AG20443 (cell line): ENCODE measurements around the gene SKI.

Source experiments
- DNase-seq: peaks from one replicate; pipeline ENCODE4 v3.0.0; 2012; ENCODE audit warnings: low spot score, mixed read lengths

The SKI gene

DNA sequence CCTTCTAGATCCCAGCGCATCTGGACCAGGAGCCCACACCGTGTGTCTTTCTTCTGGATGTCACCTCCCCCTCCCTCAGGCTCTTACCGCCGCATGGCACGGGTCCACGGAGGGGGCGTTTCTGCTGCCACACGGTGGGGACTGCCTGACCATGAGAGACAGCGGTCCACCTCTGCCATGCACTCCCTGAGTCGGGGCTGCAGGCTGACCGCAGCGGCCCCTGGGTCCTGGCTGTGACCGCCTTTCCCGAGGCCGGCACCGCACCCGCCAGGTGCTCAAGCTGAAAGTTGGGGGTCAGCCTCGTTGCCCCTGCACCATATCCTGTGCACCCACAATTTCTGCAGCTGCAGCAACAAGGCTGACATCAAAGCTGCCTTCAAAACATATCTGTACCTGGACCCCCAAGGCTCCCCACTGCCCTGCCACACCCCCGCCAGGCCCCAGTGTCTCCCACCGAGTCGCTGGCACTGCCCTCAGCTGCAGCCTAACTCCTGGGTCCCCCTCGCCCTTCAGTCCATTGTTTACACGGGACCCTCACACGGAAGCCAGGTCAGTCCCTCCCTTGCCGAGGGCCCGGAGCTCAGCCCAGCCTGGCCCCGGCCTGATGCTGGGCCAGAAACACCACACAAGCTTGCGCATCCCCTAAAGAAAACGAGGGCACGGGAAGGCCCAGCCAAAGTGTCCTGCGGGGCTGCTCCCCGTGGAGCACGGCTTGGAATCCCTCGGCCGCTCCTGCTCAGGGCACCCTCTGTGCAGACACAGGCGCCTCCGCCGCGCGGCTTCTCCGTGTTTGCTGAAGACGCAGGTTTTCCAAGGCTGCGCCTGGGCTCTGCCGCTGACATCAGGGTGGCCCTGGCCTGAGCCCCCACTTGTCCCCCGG is 111.3 kb downstream of the SKI start:
- DNase-seq: no peak

DNA sequence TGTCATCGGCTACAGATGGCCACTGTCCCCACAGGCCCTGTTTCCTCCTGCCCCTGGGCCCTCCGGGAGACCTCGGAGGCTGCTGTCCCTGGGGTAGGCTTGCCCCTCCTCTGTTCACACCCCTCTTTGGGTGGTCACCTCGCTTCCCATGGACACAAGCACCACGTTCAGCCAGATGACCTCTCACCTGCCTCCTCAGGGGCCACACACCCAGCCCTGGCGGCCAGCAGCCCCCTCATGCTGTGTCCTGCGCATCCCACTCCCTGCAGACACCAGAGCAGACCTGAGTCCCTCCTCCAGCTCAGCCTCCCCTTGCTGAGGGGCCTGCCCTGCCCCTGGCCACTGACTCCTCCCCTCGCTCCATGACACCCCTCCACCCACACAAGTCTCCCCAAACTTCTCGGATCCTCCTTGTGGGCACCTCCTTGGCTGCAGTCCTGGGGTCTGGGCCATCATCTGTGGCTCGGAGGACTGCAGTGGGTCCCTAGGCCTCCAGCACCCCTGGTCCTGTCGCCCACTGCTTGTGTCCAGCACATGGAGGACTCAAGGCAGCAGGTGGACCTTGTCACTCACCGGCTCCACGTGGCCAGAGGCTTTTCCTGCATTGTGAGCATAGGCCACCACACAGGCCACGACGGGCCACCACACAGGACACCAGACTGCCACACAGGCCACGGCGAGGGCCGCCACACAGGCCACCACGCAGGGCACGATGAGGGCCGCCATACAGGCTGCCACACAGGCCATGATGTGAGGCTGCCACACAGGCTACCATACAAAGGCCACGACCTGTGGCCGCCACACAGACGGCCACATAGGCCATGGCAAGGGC is 112.2 kb downstream of the SKI start:
- DNase-seq: no peak

DNA sequence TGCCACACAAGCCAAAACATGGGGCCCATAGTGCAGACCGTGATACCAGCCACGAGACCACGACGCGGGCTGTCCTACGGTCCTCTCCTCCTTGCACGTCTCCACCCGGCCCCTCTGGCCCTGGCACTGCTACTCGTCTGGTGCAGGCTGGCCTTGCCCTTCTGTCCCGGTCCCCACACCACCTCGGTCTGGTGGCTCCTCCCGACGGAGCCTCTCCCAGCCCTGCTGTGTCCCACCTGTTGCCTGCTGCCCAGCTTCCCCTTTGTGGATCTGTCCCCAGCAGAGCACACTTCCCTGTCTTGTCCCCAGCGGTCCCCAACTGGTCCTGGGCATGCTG is 112.8 kb downstream of the SKI start:
- no peak for DNase-seq

DNA sequence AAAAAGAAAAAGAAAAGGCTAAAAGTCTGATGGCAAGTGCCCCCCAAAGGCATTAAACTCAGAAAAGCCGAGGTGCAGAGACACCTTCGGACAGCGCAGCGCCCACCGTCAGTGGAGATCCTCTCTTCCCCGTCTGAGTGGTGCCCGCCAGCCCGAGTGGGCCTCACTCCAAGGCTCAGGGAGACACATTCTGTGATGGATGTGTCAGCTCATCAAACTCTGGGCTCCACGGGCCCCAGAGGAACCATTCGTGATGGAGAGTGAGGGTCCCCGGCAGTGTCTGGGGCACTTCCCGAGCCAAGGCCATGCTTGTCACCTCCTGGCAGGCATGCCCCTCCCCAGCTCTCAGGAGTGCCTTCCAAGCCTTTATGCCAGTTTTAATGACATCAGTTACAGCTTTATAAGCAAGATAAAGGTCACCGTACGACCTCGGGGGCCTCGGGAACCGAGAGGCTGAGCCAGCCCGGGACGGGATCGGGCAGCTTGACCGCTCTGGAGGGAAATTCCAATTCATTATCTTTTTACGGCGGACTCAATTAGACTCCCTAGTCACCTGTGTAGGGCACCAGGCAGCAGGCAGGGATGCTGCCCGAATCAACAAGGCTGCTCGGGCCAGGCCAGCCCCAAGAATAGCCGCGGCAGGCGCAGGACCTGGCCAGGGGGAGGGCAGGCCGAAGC is 113.7 kb downstream of the SKI start:
- DNase-seq: no peak

DNA sequence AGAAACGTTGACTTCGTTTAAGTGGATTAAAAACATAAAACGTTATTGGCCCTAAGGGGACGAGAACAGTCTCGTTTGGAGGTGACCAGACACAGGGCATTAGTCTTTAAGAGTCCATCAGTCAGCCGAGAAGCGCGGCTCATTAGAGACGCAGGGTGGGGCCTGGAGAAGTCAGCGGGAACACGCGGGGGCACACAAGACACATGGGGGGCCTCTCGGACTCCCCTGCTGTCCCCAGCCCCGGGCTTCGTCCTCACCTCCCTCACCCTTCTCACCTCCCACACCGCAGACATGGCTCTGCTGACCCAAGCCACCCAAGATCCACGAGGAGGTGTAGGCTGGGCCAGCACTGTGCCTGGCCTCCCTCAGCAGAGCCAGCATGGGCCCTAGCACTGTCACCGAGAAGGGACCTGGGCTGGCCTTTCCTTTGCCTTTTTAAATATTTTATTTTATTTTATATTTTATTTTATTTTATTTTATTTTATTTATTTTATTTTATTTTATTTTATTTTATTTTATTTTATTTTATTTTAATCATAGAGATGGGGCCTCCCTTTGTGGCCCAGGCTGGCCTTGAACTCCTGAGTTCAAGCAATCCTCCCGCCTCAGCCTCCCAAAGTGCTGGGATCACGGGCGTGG is 114.4 kb downstream of the SKI start:
- no peak for DNase-seq

DNA sequence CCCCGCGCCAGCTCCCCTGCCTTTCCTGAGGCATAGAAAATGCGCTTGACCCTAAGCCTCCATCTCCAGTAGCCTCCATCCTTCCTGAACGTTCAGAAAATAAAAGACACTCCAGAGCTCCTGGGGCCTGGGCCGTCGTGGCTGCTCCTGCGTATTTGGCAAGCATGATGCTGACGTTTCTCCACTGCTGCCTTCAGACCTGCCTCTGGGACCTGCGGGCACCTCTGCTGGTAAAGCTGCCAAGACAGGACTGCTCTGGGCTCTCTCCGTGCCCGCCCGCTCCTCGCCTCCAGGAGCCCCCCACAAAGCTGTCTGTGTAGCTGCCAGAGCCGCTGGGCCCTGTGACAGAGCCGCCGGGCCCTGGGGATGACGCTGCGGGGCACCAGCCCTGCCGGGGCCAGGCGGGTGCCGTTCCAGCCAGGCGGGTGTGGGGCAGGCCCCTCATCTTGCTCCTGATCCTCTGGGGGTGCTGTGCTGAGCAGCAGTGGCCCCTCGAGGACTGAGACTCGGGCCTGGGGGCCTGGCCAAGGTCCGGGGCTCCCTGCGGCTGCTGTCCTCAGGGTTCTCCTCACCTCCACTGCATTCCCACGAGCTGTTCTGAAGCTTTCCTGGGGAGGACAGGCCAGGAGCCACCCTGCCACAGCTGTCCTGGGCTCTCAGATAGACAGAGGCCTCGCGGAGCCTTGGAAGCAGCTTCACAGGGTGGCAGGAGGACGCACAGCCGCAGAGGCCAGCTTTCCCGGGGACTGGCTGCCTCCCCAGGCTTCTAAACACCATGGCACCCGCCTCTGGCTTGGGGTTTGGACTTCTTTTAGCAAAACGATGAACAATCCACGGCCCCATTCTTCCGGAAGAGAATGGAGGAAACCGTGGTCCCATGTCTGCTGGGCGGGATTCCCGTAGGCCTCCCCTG is 115.2 kb downstream of the SKI start:
- DNase-seq: no peak

DNA sequence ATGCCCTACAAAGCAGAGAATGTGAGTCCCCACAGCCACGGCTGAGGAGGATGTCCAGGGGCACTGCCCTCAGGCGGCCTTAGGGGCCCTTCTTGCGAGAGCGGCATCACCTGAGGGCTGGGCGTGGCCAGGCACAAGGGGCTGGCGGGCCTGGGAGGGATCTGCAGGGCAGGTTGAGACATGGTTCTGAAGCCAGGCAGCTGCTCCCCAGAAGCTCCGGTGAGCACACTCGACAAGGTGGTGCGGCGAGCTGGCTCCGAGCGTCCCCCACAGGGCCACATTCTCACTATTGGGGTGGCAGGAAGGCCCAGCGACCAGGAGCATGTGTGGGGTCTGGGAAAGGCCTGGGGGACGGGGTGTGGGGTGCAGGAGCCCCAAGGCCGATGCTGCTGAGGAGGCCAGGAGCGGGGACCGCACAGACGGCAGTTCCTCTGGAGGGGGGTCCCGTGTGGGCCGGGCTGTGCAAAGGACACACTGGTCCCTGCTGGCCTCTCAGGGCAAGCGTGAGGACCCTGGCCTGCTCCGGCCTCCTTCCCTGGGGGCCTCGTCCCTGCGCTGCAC is 116.1 kb downstream of the SKI start:
- DNase-seq: no peak

DNA sequence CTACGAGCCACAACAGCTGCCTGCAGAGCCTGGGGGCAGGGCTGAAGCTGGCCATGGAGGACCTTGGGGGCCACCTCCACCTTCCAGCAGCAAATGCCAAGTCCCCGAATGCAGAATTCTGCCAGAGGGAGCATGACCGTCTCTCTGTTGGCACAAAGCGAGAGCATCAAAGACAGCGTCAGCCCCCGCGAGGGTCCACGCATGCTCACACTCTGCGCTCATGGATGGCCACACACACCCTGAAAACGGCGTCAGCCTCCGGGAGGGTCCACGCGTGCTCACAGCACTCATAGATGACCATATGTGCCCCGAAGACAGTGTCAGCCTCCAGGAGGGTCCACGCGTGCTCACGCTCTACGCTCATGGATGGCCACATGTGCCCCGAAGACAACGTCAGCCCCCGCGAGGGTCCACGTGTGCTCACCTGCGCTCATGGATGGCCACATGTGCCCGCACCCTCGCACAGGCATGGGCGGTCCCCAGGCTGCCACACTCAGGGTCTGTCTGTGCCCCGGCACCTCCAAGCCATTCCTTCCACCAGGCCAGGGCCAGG is 116.7 kb downstream of the SKI start:
- DNase-seq: no peak

DNA sequence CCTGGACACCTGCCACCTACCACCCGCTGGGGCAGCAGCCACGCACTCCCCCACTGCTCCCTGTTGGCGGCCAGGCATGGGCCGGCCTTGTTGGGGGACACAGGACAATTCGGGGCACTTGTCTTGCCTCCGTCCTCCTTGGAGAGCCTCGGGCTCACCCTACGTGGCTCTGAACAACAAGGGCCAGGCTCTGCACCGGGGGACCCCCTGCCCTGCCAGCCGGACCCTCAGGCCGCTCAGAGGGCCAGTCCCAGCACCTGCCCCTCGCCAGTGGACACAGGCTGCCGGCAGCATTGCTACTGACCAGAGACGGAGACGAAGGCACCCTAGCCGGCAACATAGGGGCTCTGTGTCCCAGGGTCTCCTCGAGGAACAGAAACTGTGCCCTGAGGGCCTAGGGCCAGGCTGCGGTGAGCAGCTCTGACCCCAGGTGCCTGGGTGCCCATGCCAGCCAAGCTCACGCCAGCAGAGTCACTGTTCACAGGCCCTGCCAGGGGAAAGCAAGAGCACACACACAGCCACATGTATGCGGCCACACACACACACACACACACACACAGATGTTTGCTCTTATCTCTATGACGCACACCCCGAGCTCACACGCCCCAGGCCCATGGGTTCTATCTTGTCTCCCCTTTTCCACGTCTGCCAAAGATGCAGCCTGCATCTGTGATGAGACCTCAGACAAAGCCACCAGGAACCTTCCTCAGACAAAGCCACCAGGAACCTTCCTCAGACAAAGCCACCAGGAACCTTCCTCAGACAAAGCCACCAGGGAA is 117.4 kb downstream of the SKI start:
- DNase-seq: no peak

DNA sequence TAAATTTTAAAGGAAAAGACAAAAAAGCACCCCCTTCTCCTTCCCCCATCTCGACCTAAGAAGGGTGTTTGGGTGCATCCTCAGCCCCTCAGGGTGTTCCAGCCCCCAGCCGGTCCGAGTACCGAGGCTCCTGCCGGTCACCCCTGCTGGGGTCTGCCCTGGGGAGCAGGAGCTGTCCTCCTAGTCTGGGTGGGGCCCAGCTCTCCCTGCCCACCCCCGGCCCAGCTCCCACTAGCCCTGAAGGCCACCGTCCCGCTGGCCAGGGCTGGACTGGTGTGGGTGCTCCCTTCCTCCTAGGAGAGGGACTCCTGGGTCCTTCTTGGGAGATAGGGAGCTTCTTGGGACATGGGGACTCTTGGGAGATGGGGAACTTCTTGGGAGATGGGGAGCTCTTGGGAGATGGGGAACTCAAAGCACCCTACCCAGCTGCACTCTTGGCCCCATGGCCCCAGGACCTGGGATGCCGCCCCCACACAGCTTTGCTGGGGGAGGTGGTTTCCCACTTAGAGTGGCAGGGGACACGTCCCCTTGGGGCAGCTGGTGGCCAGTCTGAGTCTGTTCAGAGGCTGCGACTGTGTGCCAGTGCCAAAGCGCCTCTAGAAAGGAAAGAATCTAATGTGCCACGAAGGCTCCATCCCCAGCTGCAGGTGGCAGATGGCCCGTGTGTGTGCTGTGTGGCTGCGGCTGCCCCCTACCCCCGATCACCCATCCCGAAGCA is 118.7 kb downstream of the SKI start:
- no peak for DNase-seq

DNA sequence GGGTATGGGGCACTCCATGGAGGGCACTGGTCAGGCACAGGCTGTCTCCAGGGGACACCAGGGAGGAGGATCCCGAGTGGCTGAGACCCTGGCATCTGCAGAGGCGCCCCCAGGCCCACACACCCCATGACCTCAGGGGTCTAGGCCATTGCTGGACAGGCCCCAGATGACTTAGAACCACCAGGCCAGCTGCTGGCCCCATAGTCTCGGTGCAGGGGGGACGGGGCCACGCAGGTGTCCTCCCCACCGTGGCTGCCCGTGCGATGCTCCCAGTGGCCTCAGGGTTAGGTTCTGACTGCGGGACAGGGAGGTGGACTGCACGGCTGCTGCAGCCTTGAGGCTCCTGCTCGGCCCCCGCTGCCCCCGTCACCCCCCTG is 119.3 kb downstream of the SKI start:
- DNase-seq: no peak

DNA sequence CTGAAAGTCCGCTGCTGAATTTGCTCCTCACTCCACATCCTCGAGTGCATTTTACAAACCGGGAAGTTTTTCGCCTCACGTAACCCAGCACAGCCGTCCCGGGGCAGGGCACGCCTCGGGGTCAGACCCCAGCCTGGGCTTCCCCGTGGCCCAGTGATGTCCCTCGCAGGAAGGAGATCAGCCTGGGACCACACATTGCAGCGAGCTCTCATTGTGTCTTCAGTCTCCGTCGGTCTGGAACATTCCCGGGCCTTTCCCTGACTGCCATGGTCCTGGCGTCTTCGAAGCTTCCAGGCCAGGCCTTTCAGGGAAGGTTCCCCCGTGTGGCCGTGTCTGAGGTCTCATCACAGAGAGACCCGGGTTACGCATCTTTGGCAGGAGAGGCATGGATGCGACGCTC is 119.8 kb downstream of the SKI start:
- DNase-seq: no peak

DNA sequence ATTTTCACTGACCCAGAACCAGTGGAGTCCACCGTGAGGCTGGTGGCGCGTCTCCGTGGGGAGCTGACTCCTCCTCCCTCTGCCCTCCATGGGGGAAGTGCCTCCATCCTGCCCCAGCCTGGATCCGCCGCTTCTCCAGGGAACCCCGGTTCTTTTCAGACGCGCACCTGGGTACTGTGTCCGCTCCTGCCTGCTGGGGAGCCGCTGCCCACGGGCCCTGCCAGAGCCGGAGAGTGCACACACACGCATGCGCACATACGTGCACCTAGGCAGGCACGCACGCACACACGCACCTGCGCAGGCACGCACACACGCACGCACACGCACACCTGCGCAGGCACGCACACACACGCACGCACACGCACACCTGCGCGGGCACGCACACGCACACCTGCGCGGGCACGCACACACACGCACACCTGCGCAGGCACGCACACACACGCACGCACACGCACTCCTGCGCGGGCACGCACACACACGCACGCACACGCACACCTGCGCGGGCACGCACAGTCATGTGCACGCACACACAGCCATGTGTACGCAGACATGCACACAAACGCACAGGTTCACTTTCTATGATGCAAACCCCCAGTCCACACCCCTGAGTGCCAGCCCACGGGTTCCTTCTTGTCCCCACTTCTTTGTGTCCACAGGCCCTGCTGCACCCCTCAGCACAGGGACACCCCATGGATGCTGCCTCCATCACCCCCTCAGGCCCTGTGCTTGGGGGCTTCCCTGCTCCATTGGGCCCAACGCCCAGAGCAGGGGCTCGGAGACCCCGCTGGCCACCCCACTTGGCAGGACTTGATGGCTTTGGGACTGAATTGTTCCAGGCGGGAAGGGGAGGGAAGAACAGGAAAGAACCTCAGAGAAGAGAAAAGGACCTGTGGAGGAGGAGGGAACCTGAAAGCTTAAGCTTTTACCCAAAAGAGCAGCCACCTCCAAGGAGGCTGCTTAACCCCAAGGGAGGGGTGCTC is 120.5 kb downstream of the SKI start:
- DNase-seq: no peak

DNA sequence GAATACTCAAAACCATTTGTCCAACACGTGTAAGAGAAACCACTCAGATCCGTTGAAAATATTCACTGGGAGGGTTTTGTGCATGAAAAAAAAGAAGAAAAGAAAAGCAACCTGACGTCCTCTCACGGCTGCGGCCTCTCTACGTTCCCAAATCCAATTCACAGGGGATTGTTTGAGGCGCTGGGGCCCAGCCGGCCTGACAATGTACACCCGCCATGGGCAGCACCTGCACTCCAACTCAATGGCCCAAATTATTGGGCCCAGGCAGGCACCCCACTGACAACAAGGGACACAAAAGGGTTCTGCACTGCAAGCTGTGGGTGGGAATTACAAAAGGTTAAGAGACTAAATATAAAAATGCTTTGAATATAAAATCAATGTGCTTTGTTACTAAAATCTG is 121.7 kb downstream of the SKI start:
- DNase-seq: no peak

DNA sequence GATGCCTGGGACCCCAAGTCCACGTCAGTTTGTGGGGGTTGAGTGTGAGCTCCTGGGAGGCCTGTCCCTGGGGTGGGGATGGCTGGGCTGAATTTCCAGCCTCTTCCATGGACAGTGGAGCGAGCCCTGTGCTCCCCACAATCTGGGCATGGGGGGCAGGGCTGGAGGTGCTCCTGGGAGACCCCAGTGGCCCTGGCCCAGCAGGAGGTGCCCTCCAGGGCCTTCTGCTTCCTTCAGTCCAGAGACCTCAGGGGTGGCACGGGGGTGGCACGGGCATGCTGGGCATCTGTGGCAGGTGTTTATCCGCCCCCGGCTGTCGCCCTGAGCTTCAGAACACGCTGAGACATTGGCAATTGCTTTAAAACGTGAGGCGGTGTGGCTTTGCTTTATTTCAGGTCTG is 122.4 kb downstream of the SKI start:
- DNase-seq: no peak

DNA sequence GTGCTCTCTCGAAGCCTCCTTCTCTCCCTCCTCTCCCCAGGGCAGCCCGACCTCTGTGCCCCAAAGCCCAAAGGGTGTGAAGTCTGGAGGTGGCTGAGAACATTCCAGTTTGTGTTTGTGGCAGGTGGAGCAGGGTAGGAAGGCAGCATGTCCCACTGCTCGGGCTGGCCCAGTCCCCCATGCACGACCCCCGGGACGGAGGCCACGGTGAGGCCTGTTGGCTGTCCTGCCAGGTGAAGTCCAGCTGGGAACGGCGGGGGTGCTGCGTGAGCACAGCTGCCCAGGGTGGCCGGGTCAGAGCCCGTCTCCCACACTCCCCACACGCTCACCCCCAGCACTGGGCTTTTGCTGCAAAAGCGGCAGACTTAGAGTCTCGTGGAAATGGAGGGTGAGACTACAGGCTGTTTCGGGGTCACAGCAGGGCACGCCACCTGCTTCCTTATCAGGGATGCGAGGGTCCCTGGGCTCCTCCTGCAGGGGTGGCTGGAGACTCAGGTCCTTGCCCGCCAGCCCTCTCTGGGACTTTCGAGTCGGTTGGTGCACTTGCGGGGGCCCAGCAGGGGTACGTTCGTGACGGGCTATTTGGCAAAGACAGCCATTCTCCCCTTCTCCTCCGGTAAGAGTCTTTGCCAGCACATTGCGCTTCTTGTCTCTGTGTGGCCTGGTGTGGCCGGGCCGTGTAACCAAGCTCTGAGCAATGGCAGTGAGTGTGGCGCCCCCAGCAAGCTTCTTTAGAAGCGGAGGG is 123.0 kb downstream of the SKI start:
- no peak for DNase-seq

DNA sequence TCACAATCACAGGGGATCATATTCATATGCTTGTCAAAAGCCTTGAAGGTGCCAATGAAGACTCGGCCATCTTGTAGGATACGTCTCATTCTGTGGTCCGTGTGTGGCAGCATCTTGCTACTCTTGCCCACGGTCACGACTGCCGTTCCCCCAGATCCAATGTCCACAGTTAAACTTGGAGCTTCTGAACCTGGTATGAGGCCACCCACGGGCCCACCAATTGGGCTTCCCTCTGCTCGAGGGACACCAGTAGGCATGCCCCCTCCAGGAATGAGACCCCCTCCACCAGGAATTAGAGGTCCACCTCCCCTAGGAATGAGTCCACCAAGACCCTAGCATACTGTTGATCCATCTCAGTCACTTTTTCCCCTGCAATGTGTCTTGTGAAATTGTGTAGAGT is 123.6 kb downstream of the SKI start:
- no peak for DNase-seq
